ENCODE measurements around the gene FAM209A. TPM values are rescaled to one million over a fixed set of nuclear protein-coding genes. Genes with fewer than 3 reads are reported as not detected.
A peak's percentile ranks its signal among the peaks of the same experiment; 100 is the strongest.
"Not testable (repeated sequence)": the region's sequence is repeated elsewhere in the genome, so short reads cannot be mapped to it uniquely, and the experiment has no call there.

FAM209A gene
- total RNA-seq, result not detected in 2 replicates

DNA sequence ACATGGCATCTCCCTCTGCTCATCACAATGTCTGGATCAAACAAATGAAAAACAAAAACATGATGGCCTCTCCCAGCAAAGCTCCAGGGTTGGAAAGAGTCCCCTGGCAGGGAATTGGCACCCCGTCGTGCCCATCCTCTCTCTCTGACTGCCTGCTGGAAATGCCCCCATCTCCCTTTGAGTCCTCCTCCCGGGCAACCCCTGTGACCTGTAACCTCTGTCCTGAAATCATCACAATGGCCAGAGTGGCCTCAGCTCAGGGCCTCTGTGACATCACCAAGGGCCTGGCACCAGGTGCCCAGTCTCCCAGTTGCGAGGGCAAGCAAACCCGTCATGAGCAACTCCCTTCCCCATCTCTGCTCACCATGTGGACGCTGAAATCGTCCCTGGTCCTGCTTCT, at the start of gene FAM209A:
FAM209A (plus strand) TSS at position 301 of the 400 bp plus-strand sequence; CDS start at position 366, 65 bp downstream.
- DNase-seq (ENCODE audit: low read depth, low spot score), result not testable (repeated sequence)

DNA sequence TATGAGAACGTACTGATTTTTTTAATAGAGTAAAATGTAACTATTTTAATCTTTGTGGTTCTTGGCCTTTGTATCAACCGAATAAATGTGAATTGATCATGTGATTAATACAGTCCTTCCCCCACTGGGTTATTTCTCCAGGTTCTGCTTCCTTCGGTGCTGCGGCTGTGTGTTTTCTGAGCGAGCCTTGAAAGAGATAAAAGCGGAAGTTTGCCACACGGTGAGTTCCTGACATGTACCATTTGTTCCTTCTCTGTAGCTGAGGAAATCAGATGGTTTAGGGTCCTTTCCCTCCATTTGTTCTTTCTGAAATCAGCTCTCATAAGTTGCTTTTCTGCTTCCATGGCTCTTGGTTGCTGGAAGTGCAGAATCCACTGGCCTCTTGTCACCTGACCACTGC, 40.6 kb upstream of the FAM209A start:
- DNase-seq (ENCODE audit: low read depth, low spot score), result no peak

GRCh38 chr20:56487216-56487615, 37.3 kb upstream of the FAM209A start:
- DNase-seq (ENCODE audit: low read depth, low spot score), result no peak

- DNase-seq (ENCODE audit: low read depth, low spot score), result no peak
These were observed 36.0 kb upstream of the FAM209A start for GRCh38 chr20:56488566-56488965.

DNA sequence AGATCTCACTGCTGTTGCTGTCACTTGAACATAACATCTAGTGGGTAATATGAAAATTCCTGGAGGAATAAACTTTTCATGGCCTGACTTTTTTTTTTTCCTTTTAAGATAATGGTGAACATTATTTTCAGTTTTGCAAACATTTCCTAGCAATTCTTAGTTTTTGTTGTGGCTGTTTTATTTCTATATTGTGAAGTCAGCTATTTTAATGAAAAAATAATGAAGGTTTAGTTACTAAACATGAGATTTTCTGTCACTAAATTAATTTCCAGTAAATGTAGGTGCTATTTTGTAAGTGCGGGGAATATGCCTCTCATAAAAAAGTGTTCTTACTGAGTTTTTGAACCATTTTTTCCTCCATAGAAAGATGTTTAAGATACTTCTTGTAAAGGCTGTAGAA, 23.4 kb upstream of the FAM209A start:
- no peak for DNase-seq (ENCODE audit: low read depth, low spot score)

DNA sequence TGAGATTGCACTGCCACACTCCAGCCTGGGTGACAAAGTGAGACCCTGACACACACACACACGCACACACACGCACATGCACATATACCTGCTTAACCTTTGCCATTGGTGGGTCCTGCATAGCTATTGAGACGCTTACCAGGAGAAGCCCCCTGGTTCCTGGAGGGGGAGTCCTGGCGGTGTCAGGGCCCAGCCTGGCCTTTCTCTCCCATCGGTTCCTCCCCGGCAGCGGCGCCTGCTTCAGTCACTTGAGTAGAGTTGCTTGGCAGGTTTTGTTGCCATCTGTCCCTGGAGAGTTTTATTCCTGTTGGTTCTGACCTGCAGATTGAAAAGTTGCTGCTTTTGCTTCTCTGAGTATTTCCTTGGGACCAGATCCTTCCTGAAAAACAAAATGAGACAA, 20.6 kb upstream of the FAM209A start:
- no peak for DNase-seq (ENCODE audit: low read depth, low spot score)

DNA sequence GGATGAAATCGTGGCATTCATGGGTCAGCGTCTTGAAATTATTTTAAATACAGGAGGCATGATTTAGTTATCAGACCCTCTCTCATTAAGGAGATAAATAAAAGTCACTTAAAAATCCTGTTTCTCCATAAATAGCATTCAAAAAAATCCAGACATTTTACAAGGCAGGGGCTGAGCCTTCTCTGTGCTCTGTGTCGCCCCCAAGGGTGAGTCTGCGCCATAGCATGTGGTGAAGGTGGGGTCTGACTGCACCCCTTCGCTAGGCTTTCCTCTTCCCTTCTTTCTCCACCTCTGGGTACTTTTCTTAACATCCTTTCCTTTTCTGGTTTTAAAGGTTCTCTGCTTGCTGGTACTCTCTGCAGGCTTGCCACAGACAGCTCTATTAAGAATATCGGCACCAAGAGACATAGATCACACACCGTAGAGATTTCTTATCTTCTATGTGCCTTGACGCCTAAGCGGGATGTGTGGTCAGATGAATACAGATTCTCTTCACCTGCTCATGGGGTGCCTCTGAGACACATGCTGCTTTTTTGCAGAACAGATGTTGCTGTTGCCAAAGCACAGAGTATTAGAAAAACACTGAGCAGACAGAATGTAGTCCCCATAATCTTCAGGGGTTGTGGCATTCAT, 20.1 kb upstream of the FAM209A start:
- no peak for DNase-seq (ENCODE audit: low read depth, low spot score)

DNA sequence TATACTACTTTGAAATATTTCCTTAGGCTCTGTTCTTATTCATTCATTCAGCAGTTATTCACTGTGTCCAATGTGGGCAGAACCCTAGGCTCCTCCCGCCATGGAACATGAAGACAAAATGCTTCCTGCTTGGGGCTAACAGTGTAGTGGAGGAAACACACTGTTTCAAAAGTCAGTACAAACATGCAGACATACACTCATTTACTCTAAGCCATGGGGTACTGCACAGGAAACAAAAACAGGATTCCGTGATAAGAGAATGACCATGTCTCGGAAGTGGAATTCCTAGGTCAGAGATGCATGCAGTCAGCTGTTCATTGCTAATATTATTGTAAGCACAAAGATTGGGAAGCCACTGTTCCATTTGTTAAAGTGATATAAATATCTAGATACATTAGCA, 18.4 kb upstream of the FAM209A start:
- DNase-seq (ENCODE audit: low read depth, low spot score), result peak; percentile 65

GRCh38 chr20:56511926-56512325, 12.6 kb upstream of the FAM209A start:
- no peak for DNase-seq (ENCODE audit: low read depth, low spot score)

GRCh38 chr20:56513161-56514150, 11.1 kb upstream of the FAM209A start:
- no peak for DNase-seq (ENCODE audit: low read depth, low spot score)

DNA sequence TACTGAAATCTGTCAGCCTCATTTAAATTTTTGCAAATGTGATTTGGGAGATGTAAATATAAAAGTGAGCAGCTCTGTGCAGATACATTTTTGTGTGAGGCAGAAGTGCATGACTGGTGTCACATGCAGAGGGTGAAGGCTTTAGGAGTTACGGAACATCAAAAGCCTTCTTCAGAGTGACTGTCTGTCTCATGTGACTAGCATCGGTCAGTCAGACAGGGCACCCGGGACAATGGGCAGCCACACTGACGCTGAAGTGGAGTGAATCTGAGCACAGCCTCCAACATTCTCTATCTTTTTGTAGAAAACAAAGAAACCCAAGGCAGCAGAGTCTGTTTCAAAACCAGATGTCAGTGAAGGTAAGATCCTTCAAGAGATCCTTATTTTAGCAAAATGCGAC, 7.9 kb upstream of the FAM209A start:
- DNase-seq (ENCODE audit: low read depth, low spot score), result no peak

- no peak for DNase-seq (ENCODE audit: low read depth, low spot score)
These were observed 7.3 kb upstream of the FAM209A start for GRCh38 chr20:56517211-56517610.

DNA sequence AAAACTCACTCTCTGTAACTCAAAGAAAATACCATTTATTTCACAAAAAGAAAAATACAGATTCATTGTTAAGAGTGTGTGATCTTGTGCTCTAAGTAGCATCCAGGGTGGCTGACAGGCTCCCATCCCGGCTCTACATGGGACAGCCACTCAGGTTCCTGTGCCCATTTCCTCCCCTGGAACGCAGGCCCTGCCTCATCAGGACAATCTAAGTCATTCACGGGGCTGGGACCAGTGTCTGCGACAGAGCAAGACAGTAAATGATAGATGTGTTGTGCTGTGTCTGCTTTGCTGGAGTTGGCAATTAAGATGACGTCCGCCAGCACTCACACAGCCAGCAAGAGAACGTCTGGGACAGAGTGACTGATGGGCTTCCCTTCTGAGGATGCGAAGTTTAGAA, 6.9 kb upstream of the FAM209A start:
- no peak for DNase-seq (ENCODE audit: low read depth, low spot score)

DNA sequence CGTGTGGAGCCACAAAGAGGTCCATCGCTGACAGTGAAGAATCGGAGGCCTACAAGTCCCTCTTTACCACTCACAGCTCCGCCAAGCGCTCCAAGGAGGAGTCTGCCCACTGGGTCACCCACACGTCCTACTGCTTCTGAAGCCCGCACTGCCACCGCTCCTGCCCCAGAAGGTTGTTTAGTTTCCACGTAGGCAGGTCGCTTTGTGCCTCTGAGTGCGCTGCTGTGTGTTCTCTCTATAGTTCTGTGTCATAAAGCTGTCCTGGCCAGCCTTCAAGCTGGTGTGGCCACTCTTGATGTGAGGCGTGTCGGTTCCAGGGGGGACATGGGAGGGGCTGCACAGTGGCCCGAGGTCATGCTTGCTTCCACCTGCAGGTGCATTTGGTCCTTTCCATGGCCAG, 6.4 kb upstream of the FAM209A start:
- DNase-seq (ENCODE audit: low read depth, low spot score), result no peak

DNA sequence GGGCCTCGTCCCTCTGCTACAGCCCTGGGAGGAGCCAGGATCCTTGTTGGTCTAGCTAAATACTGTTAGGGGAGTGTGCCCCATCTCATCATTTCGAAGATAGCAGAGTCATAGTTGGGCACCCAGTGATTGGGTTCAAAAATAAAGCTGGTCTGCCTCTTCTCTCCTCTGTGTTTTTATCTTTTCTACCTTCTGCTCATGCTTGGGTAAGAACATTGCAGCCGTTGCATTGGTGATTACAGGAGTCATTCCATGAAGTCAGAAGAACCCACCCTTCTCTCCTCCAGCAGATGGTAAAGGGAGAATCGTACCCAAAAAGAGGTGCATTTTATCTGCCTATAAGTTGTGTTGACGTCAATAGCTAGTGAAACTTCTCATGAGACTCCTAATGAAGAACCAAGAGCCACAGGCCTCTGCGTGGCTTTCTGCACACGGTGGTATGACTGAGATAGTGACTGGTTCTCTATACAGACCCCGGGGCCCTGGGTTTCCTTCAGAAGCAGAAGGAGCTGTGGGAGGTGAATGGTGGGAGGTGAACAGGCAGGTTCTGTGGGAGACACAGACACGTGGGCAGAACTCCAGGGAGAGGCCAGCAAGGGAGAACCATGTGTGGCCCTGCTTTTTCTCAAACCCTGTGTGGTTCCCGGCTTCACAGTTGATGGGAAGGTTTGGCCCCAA, 5.7 kb upstream of the FAM209A start:
- no peak for DNase-seq (ENCODE audit: low read depth, low spot score)

- DNase-seq (ENCODE audit: low read depth, low spot score), result no peak
These were observed 5.0 kb upstream of the FAM209A start for GRCh38 chr20:56519551-56519950.

GRCh38 chr20:56520180-56520579, 4.4 kb upstream of the FAM209A start:
- DNase-seq (ENCODE audit: low read depth, low spot score), result no peak

DNA sequence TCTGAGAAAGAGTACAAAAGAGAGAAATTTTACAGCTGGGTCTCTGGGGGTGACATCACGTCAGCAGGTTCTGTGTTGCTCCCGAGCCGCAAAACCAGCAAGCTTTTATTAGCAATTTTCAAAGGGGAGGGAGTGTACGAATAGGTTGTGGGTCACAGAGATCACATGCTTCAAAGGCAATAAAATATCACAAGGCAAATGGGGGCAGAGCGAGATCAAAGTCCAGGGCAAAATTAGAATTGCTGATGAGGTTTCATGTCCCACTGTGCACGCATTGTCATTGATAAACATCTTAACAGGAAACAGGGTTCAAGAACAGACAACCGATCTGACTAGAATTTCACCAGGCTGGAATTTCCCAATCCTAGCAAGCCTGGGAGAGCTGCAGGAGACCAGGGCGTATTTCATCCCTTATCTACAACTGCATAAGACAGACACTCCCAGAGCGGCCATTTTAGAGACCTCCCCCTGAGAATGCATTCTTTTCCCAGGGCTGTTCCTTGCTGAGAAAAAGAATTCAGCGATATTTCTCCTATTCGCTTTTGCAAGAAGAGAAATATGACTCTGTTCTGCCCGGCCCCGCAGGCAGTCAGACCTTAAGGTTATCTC, 3.7 kb upstream of the FAM209A start:
- DNase-seq (ENCODE audit: low read depth, low spot score), result not testable (repeated sequence)

DNA sequence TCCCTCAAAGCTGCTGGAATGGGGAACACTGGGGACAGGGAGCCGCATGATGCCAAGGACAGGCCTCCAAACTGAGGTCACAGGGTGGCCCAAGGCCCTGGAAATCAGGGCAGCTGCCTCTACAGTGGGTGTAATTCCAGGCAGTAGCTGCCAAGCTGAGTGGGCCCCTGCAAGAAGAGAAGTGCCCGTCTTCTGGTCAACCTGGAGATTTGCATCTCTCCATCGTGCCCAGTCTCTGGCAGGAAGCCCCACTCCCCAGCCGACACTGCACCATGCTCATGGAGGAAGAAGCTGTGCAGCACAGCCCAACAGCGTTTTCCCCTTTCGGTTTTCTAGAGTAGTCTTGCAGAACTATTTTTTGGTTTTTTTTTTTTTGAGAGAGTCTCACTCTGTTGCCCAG, 2.2 kb upstream of the FAM209A start:
- DNase-seq (ENCODE audit: low read depth, low spot score), result no peak

GRCh38 chr20:56527521-56527920, 3.0 kb downstream of the FAM209A start:
- no peak for DNase-seq (ENCODE audit: low read depth, low spot score)

- not testable (repeated sequence) for DNase-seq (ENCODE audit: low read depth, low spot score)
These were observed 8.4 kb downstream of the FAM209A start, which contains the start of gene FAM209B for GRCh38 chr20:56532946-56533345. TSS of gene FAM209B (plus strand) at chr20:56533246. CDS start at chr20:56533342, 96 bp downstream.
